GM21423 (cell line): ENCODE results near the gene NKX1-1.
"Not testable (repeated sequence)": the region's sequence is repeated elsewhere in the genome, so short reads cannot be mapped to it uniquely, and the experiment has no call there.

Source experiments
- ATAC-seq: cut with Tn5 transposase; IDR thresholded peaks from one replicate; pipeline ENCODE4 v1.9.1; 2021; ENCODE audit warnings: mild to moderate bottlenecking, moderate library complexity; ENCODE audit not compliant: unreplicated experiment

Gene NKX1-1

GRCh38 chr4:1406394-1406980 is at the start of gene NKX1-1:
Gene NKX1-1 (minus strand): TSS chr4:1406442. CDS start chr4:1406442, 0 bp downstream.
- ATAC-seq = no peak

- no peak for ATAC-seq
Measured at GRCh38 chr4:1453731-1454130, 47.5 kb upstream of the NKX1-1 start.

GRCh38 chr4:1452431-1453051 is 46.3 kb upstream of the NKX1-1 start:
- ATAC-seq = no peak

GRCh38 chr4:1451752-1452122 is 45.5 kb upstream of the NKX1-1 start:
- ATAC-seq = no peak

GRCh38 chr4:1451106-1451751 is 45.0 kb upstream of the NKX1-1 start:
- ATAC-seq = no peak

- ATAC-seq = no peak
Measured at GRCh38 chr4:1449833-1450741, 43.8 kb upstream of the NKX1-1 start.

GRCh38 chr4:1449475-1449832 is 43.2 kb upstream of the NKX1-1 start:
- ATAC-seq = no peak

GRCh38 chr4:1448589-1449420 is 42.6 kb upstream of the NKX1-1 start:
- ATAC-seq = no peak

GRCh38 chr4:1447676-1448588 is 41.7 kb upstream of the NKX1-1 start:
- ATAC-seq = no peak

- ATAC-seq = no peak
Measured at GRCh38 chr4:1446502-1447386, 40.5 kb upstream of the NKX1-1 start.

GRCh38 chr4:1445716-1446445 is 39.6 kb upstream of the NKX1-1 start:
- ATAC-seq = no peak

- ATAC-seq = not testable (repeated sequence)
Measured at GRCh38 chr4:1443688-1444172, 37.5 kb upstream of the NKX1-1 start.

GRCh38 chr4:1427010-1427409 is 20.8 kb upstream of the NKX1-1 start:
- ATAC-seq = no peak

- ATAC-seq = no peak
Measured at GRCh38 chr4:1421657-1422056, 15.4 kb upstream of the NKX1-1 start.

GRCh38 chr4:1419708-1420107 is 13.5 kb upstream of the NKX1-1 start:
- no peak for ATAC-seq

GRCh38 chr4:1418494-1419285 is 12.4 kb upstream of the NKX1-1 start:
- no peak for ATAC-seq
